Measurements from ENCODE around the gene GTF3C4.

GTF3C4 gene

GRCh38 chr9:132627106-132627505 lies 43.2 kb upstream of the GTF3C4 start:
- Histone ChIP-seq H3K36me3 (ENCODE audit: low read length) (no peaks in the 10 kb centered on the region), H3K4me2 (ENCODE audit: low read depth, low read length, poor library complexity, severe bottlenecking) (no peak overlapping the region), H2AFZ (ENCODE audit: low read depth, low read length, severe bottlenecking) (no peak overlapping the region), H3F3A (ENCODE audit: insufficient read depth) (no peaks in the 10 kb centered on the region), H3K9me2 (replicated peaks; ENCODE audit: insufficient read depth, low read length) (no peaks in the 10 kb centered on the region), H3K9ac (ENCODE audit: low read length) (no peak overlapping the region), H4K20me1 (ENCODE audit: low read depth, low read length) (no peaks in the 10 kb centered on the region), H3K9me3 (ENCODE audit: insufficient read depth, low read length) (no peaks in the 10 kb centered on the region), H3K4me3 (ENCODE audit: insufficient read depth, low read length, poor library complexity, severe bottlenecking) (no peak overlapping the region), H3K79me2 (ENCODE audit: insufficient read depth, low read length) (no peaks in the 10 kb centered on the region), H3K27me3 (ENCODE audit: low read length) (no peaks in the 10 kb centered on the region), H3K27ac (ENCODE audit: low read depth, low read length) (no peak overlapping the region)
- no peak for TF ChIP-seq EZH2phosphoT487 (conservative IDR thresholded peaks at IDR 0.05; ENCODE audit: low read length)
- no peak for TF ChIP-seq CTCF (IDR thresholded peaks at IDR 0.05; ENCODE audit: insufficient read depth, low read length, poor library complexity, severe bottlenecking)

- Histone ChIP-seq H2AFZ (ENCODE audit: low read depth, low read length, severe bottlenecking) (no peak overlapping the region), H3K36me3 (ENCODE audit: low read length) (no peaks in the 10 kb centered on the region)
- TF ChIP-seq EZH2phosphoT487 (conservative IDR thresholded peaks at IDR 0.05; ENCODE audit: low read length) = no peak
- no peak for TF ChIP-seq CTCF (IDR thresholded peaks at IDR 0.05; ENCODE audit: insufficient read depth, low read length, poor library complexity, severe bottlenecking)
These were observed 42.7 kb upstream of the GTF3C4 start for GRCh38 chr9:132627594-132627993.

GRCh38 chr9:132628746-132629145 lies 41.5 kb upstream of the GTF3C4 start:
- Histone ChIP-seq H3K9me3 (ENCODE audit: insufficient read depth, low read length) (no peaks in the 10 kb centered on the region), H3F3A (ENCODE audit: insufficient read depth) (no peaks in the 10 kb centered on the region), H3K27me3 (ENCODE audit: low read length) (no peaks in the 10 kb centered on the region), H2AFZ (ENCODE audit: low read depth, low read length, severe bottlenecking) (no peak overlapping the region), H3K79me2 (ENCODE audit: insufficient read depth, low read length) (no peaks in the 10 kb centered on the region), H3K4me2 (ENCODE audit: low read depth, low read length, poor library complexity, severe bottlenecking) (no peak overlapping the region), H3K4me3 (ENCODE audit: insufficient read depth, low read length, poor library complexity, severe bottlenecking) (no peak overlapping the region), H3K9ac (ENCODE audit: low read length) (no peak overlapping the region), H3K9me2 (replicated peaks; ENCODE audit: insufficient read depth, low read length) (no peaks in the 10 kb centered on the region), H4K20me1 (ENCODE audit: low read depth, low read length) (no peaks in the 10 kb centered on the region), H3K27ac (ENCODE audit: low read depth, low read length) (no peak overlapping the region), H3K36me3 (ENCODE audit: low read length) (no peaks in the 10 kb centered on the region)
- TF ChIP-seq EZH2phosphoT487 (conservative IDR thresholded peaks at IDR 0.05; ENCODE audit: low read length) = no peak
- no peak for TF ChIP-seq CTCF (IDR thresholded peaks at IDR 0.05; ENCODE audit: insufficient read depth, low read length, poor library complexity, severe bottlenecking)

More at GRCh38 chr9:132627594-132627993, 42.7 kb upstream of the GTF3C4 start:
- no peak overlapping the region for H3K27ac ChIP-seq (ENCODE audit: low read depth, low read length)
- H3K9me2 ChIP-seq (replicated peaks; ENCODE audit: insufficient read depth, low read length) = no peaks in the 10 kb centered on the region
- H3K4me2 ChIP-seq (ENCODE audit: low read depth, low read length, poor library complexity, severe bottlenecking) = no peak overlapping the region
- no peaks in the 10 kb centered on the region for H3K79me2 ChIP-seq (ENCODE audit: insufficient read depth, low read length)
- H3F3A ChIP-seq (ENCODE audit: insufficient read depth) = no peaks in the 10 kb centered on the region
- no peak overlapping the region for H3K4me3 ChIP-seq (ENCODE audit: insufficient read depth, low read length, poor library complexity, severe bottlenecking)
- no peaks in the 10 kb centered on the region for H3K27me3 ChIP-seq (ENCODE audit: low read length)
- H3K9me3 ChIP-seq (ENCODE audit: insufficient read depth, low read length) = no peaks in the 10 kb centered on the region
- H4K20me1 ChIP-seq (ENCODE audit: low read depth, low read length) = no peaks in the 10 kb centered on the region
- H3K9ac ChIP-seq (ENCODE audit: low read length) = no peak overlapping the region

All from SU-DHL-6 (cell line).